HEK293 (cell line): ENCODE measurements around the gene SLC66A1.

Experiments used
- CTCF ChIA-PET: fragments of 350-600 bp; formaldehyde crosslinking; extraction: SDS; loops from one replicate; lab custom pipeline; 2021; ENCODE audit warnings: antibody characterized with exemption; lab: Yijun Ruan, JAX
- POLR2A ChIA-PET: fragments of 300-600 bp; formaldehyde crosslinking; extraction: SDS; loops from one replicate; lab custom pipeline; 2020; ENCODE audit warnings: antibody characterized with exemption, inconsistent platforms; lab: Yijun Ruan, JAX
- H3K27ac ChIP-seq: fragments of 200-500 bp; sonication (Bioruptor generic); 2 replicates; pipeline ENCODE4 v1.5.1; 2014; ENCODE audit warnings: low read depth, low read length, control low read depth, inconsistent platforms; ENCODE audit errors: extremely low read depth
- H3K36me3 ChIP-seq, 2 experiments: fragments of 200-500 bp in 1 of 2; sonication (Bioruptor generic) in 1 of 2; 1 replicate in 1 of 2; 2 replicates in 1 of 2; pipeline ENCODE4 v1.5.1; 2014 to 2017; ENCODE audit warnings: inconsistent platforms in 2 of 2, low read length in 2 of 2; ENCODE audit not compliant: control insufficient read depth in 2 of 2, insufficient read depth in 1 of 2
- H3K4me1 ChIP-seq: fragments of 200-500 bp; sonication (Bioruptor generic); 2 replicates; pipeline ENCODE4 v1.5.1; 2014; ENCODE audit warnings: mild to moderate bottlenecking, low read length, inconsistent platforms; ENCODE audit not compliant: control insufficient read depth, insufficient read depth
- H3K4me3 ChIP-seq: 2 replicates; pipeline ENCODE4 v1.5.1; 2011; ENCODE audit warnings: low read depth, mild to moderate bottlenecking, control low read depth, low read length, moderate library complexity
- H3K9me3 ChIP-seq: fragments of 200-500 bp; sonication (Bioruptor generic); 2 replicates; pipeline ENCODE4 v1.5.1; 2014; ENCODE audit warnings: low read depth, low read length, inconsistent platforms; ENCODE audit not compliant: control insufficient read depth, insufficient read depth
- PBX3 ChIP-seq: sonication (generic); formaldehyde crosslinking; IDR thresholded peaks from 2 replicates; pipeline ENCODE4 v1.8.1; 2022; ENCODE audit warnings: mild to moderate bottlenecking, moderate library complexity, missing genetic modification reagents
- PRDM1 ChIP-seq: fragments of 450-650 bp; formaldehyde crosslinking; IDR thresholded peaks from 2 replicates; pipeline ENCODE4; 2016; ENCODE audit warnings: missing biosample characterization, missing genetic modification characterization
- SETDB1 ChIP-seq: IDR thresholded peaks from one replicate; pipeline ENCODE4 v1.6.1; 2017; ENCODE audit warnings: mild to moderate bottlenecking, low read length, moderate library complexity, mixed read lengths; ENCODE audit not compliant: insufficient read length
- SP3 ChIP-seq: fragments of 450-650 bp; formaldehyde crosslinking; IDR thresholded peaks from 2 replicates; pipeline ENCODE4 v1.5.1; 2016; ENCODE audit warnings: missing biosample characterization, missing genetic modification characterization
- YY2 ChIP-seq: fragments of 450-650 bp; formaldehyde crosslinking; IDR thresholded peaks from 2 replicates; pipeline ENCODE4 v1.5.1; 2016; ENCODE audit warnings: missing biosample characterization, missing genetic modification characterization
- ZBTB1 ChIP-seq: fragments of 450-650 bp; formaldehyde crosslinking; IDR thresholded peaks from 2 replicates; pipeline ENCODE4 v1.5.1; 2016; ENCODE audit warnings: missing biosample characterization, missing genetic modification characterization
- ZBTB10 ChIP-seq: fragments of 450-650 bp; formaldehyde crosslinking; IDR thresholded peaks from 2 replicates; pipeline ENCODE4 v1.5.1; 2016; ENCODE audit warnings: missing biosample characterization, missing genetic modification characterization
- ZBTB7A ChIP-seq: fragments of 450-650 bp; formaldehyde crosslinking; IDR thresholded peaks from 2 replicates; pipeline ENCODE4 v1.5.1; 2016; ENCODE audit warnings: low read depth, missing biosample characterization, missing genetic modification characterization
- ZFP41 ChIP-seq: fragments of 450-650 bp; formaldehyde crosslinking; IDR thresholded peaks from 2 replicates; pipeline ENCODE4 v1.5.1; 2016; ENCODE audit warnings: missing biosample characterization, missing genetic modification characterization, borderline replicate concordance
- ZNF280C ChIP-seq: fragments of 450-650 bp; formaldehyde crosslinking; IDR thresholded peaks from 2 replicates; pipeline ENCODE4 v1.5.1; 2016; ENCODE audit warnings: missing biosample characterization, missing genetic modification characterization
- ZNF292 ChIP-seq: fragments of 450-650 bp; formaldehyde crosslinking; IDR thresholded peaks from 2 replicates; pipeline ENCODE4 v1.5.1; 2016; ENCODE audit warnings: low read depth, missing biosample characterization, missing genetic modification characterization, borderline replicate concordance
- ZNF354C ChIP-seq: fragments of 450-650 bp; formaldehyde crosslinking; IDR thresholded peaks from 2 replicates; pipeline ENCODE4 v1.5.1; 2016; ENCODE audit warnings: missing biosample characterization, missing genetic modification characterization, low read depth, borderline replicate concordance
- ZNF366 ChIP-seq: fragments of 450-650 bp; formaldehyde crosslinking; conservative IDR thresholded peaks from 2 replicates; pipeline ENCODE4 v1.5.1; 2016; ENCODE audit warnings: missing biosample characterization, missing genetic modification characterization
- ZNF513 ChIP-seq: fragments of 450-650 bp; IDR thresholded peaks from 2 replicates; pipeline ENCODE4 v1.5.1; 2018; ENCODE audit warnings: missing biosample characterization, missing genetic modification characterization
- ZNF518A ChIP-seq: fragments of 450-650 bp; formaldehyde crosslinking; conservative IDR thresholded peaks from 2 replicates; pipeline ENCODE4 v1.5.1; 2016; ENCODE audit warnings: low read depth, missing biosample characterization, missing genetic modification characterization
- ZNF521 ChIP-seq: fragments of 450-650 bp; formaldehyde crosslinking; IDR thresholded peaks from 2 replicates; pipeline ENCODE4 v1.5.1; 2017; ENCODE audit warnings: missing biosample characterization, mild to moderate bottlenecking, missing genetic modification characterization
- ZNF580 ChIP-seq: fragments of 450-650 bp; formaldehyde crosslinking; IDR thresholded peaks from 2 replicates; pipeline ENCODE4 v1.5.1; 2016; ENCODE audit warnings: missing biosample characterization, missing genetic modification characterization
- ZNF654 ChIP-seq: fragments of 450-650 bp; formaldehyde crosslinking; IDR thresholded peaks from 2 replicates; pipeline ENCODE4 v1.5.1; 2016; ENCODE audit warnings: low read depth, missing biosample characterization, missing genetic modification characterization
- ZNF664 ChIP-seq: fragments of 450-650 bp; formaldehyde crosslinking; IDR thresholded peaks from 2 replicates; pipeline ENCODE4 v1.5.1; 2016; ENCODE audit warnings: missing biosample characterization, missing genetic modification characterization
- ZNF777 ChIP-seq: fragments of 450-650 bp; formaldehyde crosslinking; IDR thresholded peaks from 2 replicates; pipeline ENCODE4 v1.5.1; 2017; ENCODE audit warnings: missing biosample characterization, missing genetic modification characterization, borderline replicate concordance
- ZNF843 ChIP-seq: fragments of 450-650 bp; formaldehyde crosslinking; IDR thresholded peaks from 2 replicates; pipeline ENCODE4 v1.5.1; 2016; ENCODE audit warnings: missing biosample characterization, missing genetic modification characterization
- ZSCAN16 ChIP-seq: fragments of 450-650 bp; formaldehyde crosslinking; IDR thresholded peaks from 2 replicates; pipeline ENCODE4 v1.5.1; 2016; ENCODE audit warnings: missing biosample characterization, missing genetic modification characterization

The SLC66A1 gene

GRCh38 chr1:19322481-19322880, 10.4 kb downstream of the SLC66A1 start:
- POLR2A ChIA-PET = no interaction called here
- H3K4me1 ChIP-seq = no peaks in the 10 kb centered on the region
- H3K9me3 ChIP-seq = no peaks in the 10 kb centered on the region
- no peak overlapping the region for H3K27ac ChIP-seq
- TF ChIP-seq ZNF518A (no peak), ZNF777 (tag by site-specific recombination) (no peak), SP3 (tag by site-specific recombination) (no peak), PBX3 (CRISPR knock-in tag) (no peak), ZFP41 (tag by site-specific recombination) (no peak), ZSCAN16 (tag by site-specific recombination) (no peak), ZNF654 (no peak), ZBTB7A (no peak)
- CTCF ChIA-PET = interaction anchor here (0.5 kb wide), 1 partner anchor 558 kb away, joined by 3 read pairs; no protein-coding TSS in a partner anchor
- peaks cover 14 to 93% of the 10 kb centered on the region in 2 experiments; a peak in 2 of 3 replicates for H3K36me3 ChIP-seq
- no peak overlapping the region for H3K4me3 ChIP-seq

- H3K36me3 ChIP-seq = peaks cover 10 to 93% of the 10 kb centered on the region in 2 experiments; a peak in 2 of 3 replicates
- ChIA-PET CTCF (no interaction called here), POLR2A (no interaction called here)
- no peak overlapping the region for H3K4me3 ChIP-seq
- no peaks in the 10 kb centered on the region for H3K4me1 ChIP-seq
- no peak overlapping the region for H3K27ac ChIP-seq
- no peaks in the 10 kb centered on the region for H3K9me3 ChIP-seq
- no peak for TF ChIP-seq ZNF664
- TF ChIP-seq YY2 = no peak
- no peak for TF ChIP-seq ZNF843 (tag by site-specific recombination)
- no peak for TF ChIP-seq ZNF513 (tag by site-specific recombination)
- no peak for TF ChIP-seq ZNF366 (tag by site-specific recombination)
- TF ChIP-seq PRDM1 (tag by site-specific recombination) = no peak
- no peak for TF ChIP-seq ZBTB1
- no peak for TF ChIP-seq ZNF292 (tag by site-specific recombination)
- TF ChIP-seq ZNF580 (tag by site-specific recombination) = no peak
- no peak for TF ChIP-seq ZNF354C (tag by site-specific recombination)
- no peak for TF ChIP-seq ZBTB10 (tag by site-specific recombination)
- TF ChIP-seq ZNF280C (tag by site-specific recombination) = no peak
- TF ChIP-seq ZNF521 (tag by site-specific recombination) = no peak
- TF ChIP-seq SETDB1 = no peak
These were observed 12.0 kb downstream of the SLC66A1 start for GRCh38 chr1:19323987-19324664.
